Measurements from ENCODE around the gene HCRT. TPM values are rescaled to one million over a fixed set of nuclear protein-coding genes. Genes with fewer than 3 reads are reported as not detected.

HCRT gene
- polyA plus RNA-seq (2011; rRNA removed): not detected in 2 replicates
- not detected in 2 replicates for polyA plus RNA-seq (2012; cell fraction: cytosol; rRNA removed)
- polyA plus RNA-seq (2012; cell fraction: nucleus; rRNA removed): not detected in 2 replicates
- 0.18 TPM in 1 of 3 replicates, not detected in the others for polyA plus RNA-seq (2017; fragmentation: RNase III; extraction: RNeasy Plus Mini Kit Qiagen cat#74134 plus additional on column Dnase treatment)
- not detected in 2 replicates for polyA minus RNA-seq (2011; rRNA and poly(A)+ RNA removed)

GRCh38 chr17:42184713-42185620 is at the start of gene HCRT:
Gene HCRT, minus strand, starts transcription at chr17:42185452. Its CDS starts 87 bp downstream, at chr17:42185365.
- ChIA-PET POLR2A (interaction anchor here (0.6 kb wide), 1 partner anchor 1924 kb away, joined by 4 read pairs; no protein-coding TSS in a partner anchor), CTCF (interaction anchor here (0.6 to 6.1 kb wide), 34 partner anchors 10 to 319 kb away, joined by 3 to 76 read pairs (median 4); partner anchors contain the start of genes GHDC and KLHL11)
- Histone ChIP-seq H3K4me3 (peak within 1 kb of the TSS; percentile 48), H3K4me2 (peak within 1 kb of the TSS; percentile 94), H3K27ac (peak within 1 kb of the TSS; percentile 74 to 87), H3K9me3 (no peaks in the 10 kb centered on the region), H3K4me1 (peaks cover 38% of the 10 kb centered on the region)
- WGBS (ENCODE audit: missing lambda C conversion rate): 85% methylated on average over 11 of the region's 11 CpGs
- no peak for ATAC-seq
- no peak for FAIRE-seq
- DNase-seq (ENCODE audit: low read depth in 1 of 2, low spot score in 1 of 2): no peak
- no peak for TF ChIP-seq NR3C1 (IDR thresholded peaks at IDR 0.05)
- TF ChIP-seq FOSL2 (IDR thresholded peaks at IDR 0.05): no peak
- TF ChIP-seq FOSL2 (CRISPR knock-in tag; IDR thresholded peaks at IDR 0.05): peak; percentile 59

GRCh38 chr17:42233994-42234393 is 48.7 kb upstream of the HCRT start:
- ChIA-PET CTCF (interaction anchor here (0.8 to 1.2 kb wide), 3 partner anchors 12 to 16 kb away, joined by 3 to 4 read pairs (median 3); no protein-coding TSS in a partner anchor), POLR2A (no interaction called here)
- Histone ChIP-seq H3K4me3 (no peak overlapping the region), H3K4me1 (peaks cover 13% of the 10 kb centered on the region; the same call in 2 of the 3 replicates), H3K9me3 (no peaks in the 10 kb centered on the region), H3K4me2 (no peak overlapping the region), H3K27ac (no peak overlapping the region)
- TF ChIP-seq MYC (IDR thresholded peaks at IDR 0.05; ENCODE audit: borderline replicate concordance, low read length) (no peak), POLR2AphosphoS2 (conservative IDR thresholded peaks at IDR 0.05; ENCODE audit: low read length) (no peak), HES2 (IDR thresholded peaks at IDR 0.05) (no peak), HMGXB4 (CRISPR knock-in tag; IDR thresholded peaks at IDR 0.05; ENCODE audit: borderline replicate concordance) (no peak), HDAC2 (IDR thresholded peaks at IDR 0.05) (no peak), BHLHE40 (IDR thresholded peaks at IDR 0.05; ENCODE audit: low read depth, low read length) (no peak), MAFK (IDR thresholded peaks at IDR 0.05; ENCODE audit: partially characterized antibody) (no peak), RNF2 (IDR thresholded peaks at IDR 0.05; ENCODE audit: borderline replicate concordance, low read depth) (no peak), PBX3 (IDR thresholded peaks at IDR 0.05) (no peak), GATA3 (IDR thresholded peaks at IDR 0.05; ENCODE audit: borderline replicate concordance) (no peak)
- ATAC-seq: no peak
- DNase-seq (ENCODE audit: low read depth in 1 of 2, low spot score in 1 of 2): no peak
- 92% methylated on average over 2 of the region's 2 CpGs for WGBS (ENCODE audit: missing lambda C conversion rate)
- peak; percentile 43 for FAIRE-seq

- Histone ChIP-seq H3K4me2 (peak overlapping the region; percentile 19; the same call in 1 of the 3 replicates), H3K4me3 (no peak overlapping the region), H3K4me1 (peaks cover 21% of the 10 kb centered on the region; the same call in 2 of the 3 replicates), H3K9me3 (no peaks in the 10 kb centered on the region), H3K27ac (no peak overlapping the region)
- ChIA-PET CTCF (interaction anchor here (1.3 to 2.9 kb wide), 2 partner anchors 10 to 11 kb away, joined by 3 to 14 read pairs; no protein-coding TSS in a partner anchor), POLR2A (no interaction called here)
- 88% methylated on average over 5 of the region's 5 CpGs for WGBS (ENCODE audit: missing lambda C conversion rate)
- FAIRE-seq (no peak), DNase-seq (ENCODE audit: low read depth in 1 of 2, low spot score in 1 of 2) (no peak), ATAC-seq (no peak)
- TF ChIP-seq CEBPB (IDR thresholded peaks at IDR 0.05): peak in 1 of 2 experiments; percentile 31; a peak in 1 of 4 replicates
- TF ChIP-seq USF2 (IDR thresholded peaks at IDR 0.05): no peak
- TF ChIP-seq MYC (IDR thresholded peaks at IDR 0.05; ENCODE audit: borderline replicate concordance, low read length): no peak
- TF ChIP-seq ELK1 (IDR thresholded peaks at IDR 0.05; ENCODE audit: low read depth, low read length): no peak
Observed at GRCh38 chr17:42233156-42233555, 47.9 kb upstream of the HCRT start.

Measured in A549 (cell line).